Panc1 (cell line): Measurements from ENCODE around the gene EMC8. TPM values are rescaled to one million over a fixed set of nuclear protein-coding genes. Genes with fewer than 3 reads are reported as not detected.
"Not testable (repeated sequence)": the region's sequence is repeated elsewhere in the genome, so short reads cannot be mapped to it uniquely, and the experiment has no call there.

Experiments
- ATAC-seq: fragments of 200-7000 bp; cut with Tn5 transposase; 2 replicates; pipeline ENCODE4 v1.9.1; 2020; ENCODE audit warnings: mild to moderate bottlenecking, moderate library complexity
- BruUV-seq: library from RNA; stranded (reverse); fragments of 400-500 nt; replicated peaks from 2 replicates; lab custom pipeline; 2021; lab: Mats Ljungman, UMichigan
- CTCF ChIA-PET: fragments of 300-600 bp; sonication (Branson Sonifier 250); formaldehyde crosslinking; loops from one replicate; lab custom pipeline; 2022; ENCODE audit warnings: antibody characterized with exemption; lab: Charles Lee
- POLR2A ChIA-PET: fragments of 300-600 bp; sonication (Branson Sonifier 250); formaldehyde crosslinking; loops from one replicate; lab custom pipeline; 2022; ENCODE audit warnings: antibody characterized with exemption; lab: Charles Lee
- DNase-seq: peaks from one replicate; pipeline ENCODE4 v3.0.0-alpha.2; 2010; ENCODE audit warnings: low read depth, low spot score
- H3K27ac ChIP-seq: 2 replicates; pipeline ENCODE4 v1.5.1; 2011; ENCODE audit warnings: mild to moderate bottlenecking, low read length, inconsistent platforms
- H3K27me3 ChIP-seq: fragments of 200-500 bp; sonication (Bioruptor generic); 2 replicates; pipeline ENCODE4 v1.6.0; 2014; ENCODE audit warnings: low read length, inconsistent platforms; ENCODE audit not compliant: control insufficient read depth, insufficient read depth
- H3K36me3 ChIP-seq: fragments of 200-500 bp; sonication (Bioruptor generic); 2 replicates; pipeline ENCODE4 v1.5.1; 2014; ENCODE audit warnings: inconsistent platforms, mild to moderate bottlenecking, low read length, moderate library complexity; ENCODE audit not compliant: control insufficient read depth, insufficient read depth
- H3K4me1 ChIP-seq: 2 replicates; pipeline ENCODE4 v1.5.1; 2011; ENCODE audit warnings: inconsistent platforms, mild to moderate bottlenecking, low read length, moderate library complexity; ENCODE audit not compliant: control insufficient read depth, insufficient read depth
- H3K4me3 ChIP-seq, 2 experiments: 2 replicates each; pipeline ENCODE4 v1.5.1; 2011 to 2012; ENCODE audit warnings: low read depth in 2 of 2, low read length in 2 of 2, mild to moderate bottlenecking in 2 of 2, inconsistent platforms in 1 of 2, moderate library complexity in 1 of 2
- H3K9me3 ChIP-seq: fragments of 200-500 bp; sonication (Bioruptor generic); 2 replicates; pipeline ENCODE4 v1.5.1; 2014; ENCODE audit warnings: low read depth, mild to moderate bottlenecking, inconsistent platforms, low read length, moderate library complexity; ENCODE audit not compliant: control insufficient read depth, insufficient read depth
- POLR2AphosphoS5 ChIP-seq: IDR thresholded peaks from 2 replicates; pipeline ENCODE4 v1.6.1; 2012; ENCODE audit warnings: mild to moderate bottlenecking, low read depth, low read length, moderate library complexity
- SIN3A ChIP-seq: IDR thresholded peaks from 2 replicates; pipeline ENCODE4 v1.6.1; 2012; ENCODE audit warnings: low read depth, mild to moderate bottlenecking, low read length, moderate library complexity, borderline replicate concordance; ENCODE audit not compliant: insufficient read depth
- TCF7L2 ChIP-seq: IDR thresholded peaks from 2 replicates; pipeline ENCODE4 v1.6.1; 2011; ENCODE audit warnings: mild to moderate bottlenecking, low read depth, low read length, inconsistent platforms
- in situ Hi-C: cut with HindIII; loops from 2 replicates; pipeline ENCODE4 v1.10.0; 2016; ENCODE audit warnings: low sequenced_read_pairs, low pct_unique_long_range_greater_than_20kb
- intact Hi-C: fragments of 100-400 bp; cut with micrococcal nuclease; formaldehyde crosslinking; loops from one replicate; pipeline ENCODE4 v1.10.0; 2022; ENCODE audit not compliant: unreplicated experiment
- total RNA-seq: library from RNA; stranded (reverse); gene quantifications from one replicate; pipeline ENCODE4 v1.2.1, GENCODE V29; 2021; ENCODE audit not compliant: unreplicated experiment
- TF ChIP-seq, protein P1 (sequence below), 2 experiments: IDR thresholded peaks; 2 replicates each; pipeline ENCODE4 v1.6.1; 2011 to 2012; ENCODE audit warnings: low read depth in 2 of 2, control low read depth in 1 of 2, low read length in 1 of 2, mild to moderate bottlenecking in 1 of 2, moderate library complexity in 1 of 2; ENCODE audit not compliant: insufficient read depth in 1 of 2
- TF ChIP-seq, protein P2 (sequence below): fragments of 450-650 bp; IDR thresholded peaks from 2 replicates; pipeline ENCODE4 v1.5.1; 2017; ENCODE audit warnings: mild to moderate bottlenecking

The EMC8 gene
- total RNA-seq, 1 experiment from 2014 or later = 39.1 TPM

DNA sequence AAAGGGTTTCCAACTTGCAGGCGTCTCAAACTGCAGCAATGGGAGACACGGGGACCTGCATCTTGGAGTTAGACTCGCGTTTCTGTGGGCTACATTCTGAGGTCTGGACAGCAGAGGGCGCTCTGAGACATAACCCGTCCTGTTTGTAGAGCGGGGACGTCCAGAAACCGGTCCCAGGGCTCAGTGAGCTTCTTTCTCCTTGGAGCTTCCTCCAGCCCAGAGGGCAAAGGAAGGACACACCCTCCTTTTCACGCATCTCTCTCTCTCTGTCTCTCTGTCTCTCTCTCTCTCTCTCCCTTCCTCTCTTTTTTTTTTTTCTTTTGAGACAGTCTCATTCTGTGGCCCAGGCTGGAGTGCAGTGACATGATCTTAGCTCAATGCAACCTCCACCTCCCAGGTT is 19.9 kb upstream of the EMC8 start:
- no peak overlapping the region for H3K27ac ChIP-seq
- BruUV-seq = no TSS peak
- in situ Hi-C loops (no loop called here), intact Hi-C loops (no loop called here)
- DNase-seq = peak; percentile 46
- no peaks in the 10 kb centered on the region for H3K36me3 ChIP-seq
- ChIA-PET POLR2A (interaction anchor here (0.6 to 0.7 kb wide), 3 partner anchors 37 to 203 kb away, joined by 5 to 6 read pairs (median 5); no protein-coding TSS in a partner anchor), CTCF (interaction anchor here (0.6 to 1.5 kb wide), 8 partner anchors 9 to 663 kb away, joined by 3 to 8 read pairs (median 4); no protein-coding TSS in a partner anchor)
- TF ChIP-seq, protein P1, sequence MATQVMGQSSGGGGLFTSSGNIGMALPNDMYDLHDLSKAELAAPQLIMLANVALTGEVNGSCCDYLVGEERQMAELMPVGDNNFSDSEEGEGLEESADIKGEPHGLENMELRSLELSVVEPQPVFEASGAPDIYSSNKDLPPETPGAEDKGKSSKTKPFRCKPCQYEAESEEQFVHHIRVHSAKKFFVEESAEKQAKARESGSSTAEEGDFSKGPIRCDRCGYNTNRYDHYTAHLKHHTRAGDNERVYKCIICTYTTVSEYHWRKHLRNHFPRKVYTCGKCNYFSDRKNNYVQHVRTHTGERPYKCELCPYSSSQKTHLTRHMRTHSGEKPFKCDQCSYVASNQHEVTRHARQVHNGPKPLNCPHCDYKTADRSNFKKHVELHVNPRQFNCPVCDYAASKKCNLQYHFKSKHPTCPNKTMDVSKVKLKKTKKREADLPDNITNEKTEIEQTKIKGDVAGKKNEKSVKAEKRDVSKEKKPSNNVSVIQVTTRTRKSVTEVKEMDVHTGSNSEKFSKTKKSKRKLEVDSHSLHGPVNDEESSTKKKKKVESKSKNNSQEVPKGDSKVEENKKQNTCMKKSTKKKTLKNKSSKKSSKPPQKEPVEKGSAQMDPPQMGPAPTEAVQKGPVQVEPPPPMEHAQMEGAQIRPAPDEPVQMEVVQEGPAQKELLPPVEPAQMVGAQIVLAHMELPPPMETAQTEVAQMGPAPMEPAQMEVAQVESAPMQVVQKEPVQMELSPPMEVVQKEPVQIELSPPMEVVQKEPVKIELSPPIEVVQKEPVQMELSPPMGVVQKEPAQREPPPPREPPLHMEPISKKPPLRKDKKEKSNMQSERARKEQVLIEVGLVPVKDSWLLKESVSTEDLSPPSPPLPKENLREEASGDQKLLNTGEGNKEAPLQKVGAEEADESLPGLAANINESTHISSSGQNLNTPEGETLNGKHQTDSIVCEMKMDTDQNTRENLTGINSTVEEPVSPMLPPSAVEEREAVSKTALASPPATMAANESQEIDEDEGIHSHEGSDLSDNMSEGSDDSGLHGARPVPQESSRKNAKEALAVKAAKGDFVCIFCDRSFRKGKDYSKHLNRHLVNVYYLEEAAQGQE (IDR thresholded peaks at IDR 0.05; ENCODE audit: insufficient read depth in 1 of 2, low read depth in 2 of 2, low read length in 1 of 2) = no peak
- TF ChIP-seq TCF7L2 = no peak
- no peak for TF ChIP-seq SIN3A
- TF ChIP-seq POLR2AphosphoS5 = no peak
- TF ChIP-seq, protein P2, sequence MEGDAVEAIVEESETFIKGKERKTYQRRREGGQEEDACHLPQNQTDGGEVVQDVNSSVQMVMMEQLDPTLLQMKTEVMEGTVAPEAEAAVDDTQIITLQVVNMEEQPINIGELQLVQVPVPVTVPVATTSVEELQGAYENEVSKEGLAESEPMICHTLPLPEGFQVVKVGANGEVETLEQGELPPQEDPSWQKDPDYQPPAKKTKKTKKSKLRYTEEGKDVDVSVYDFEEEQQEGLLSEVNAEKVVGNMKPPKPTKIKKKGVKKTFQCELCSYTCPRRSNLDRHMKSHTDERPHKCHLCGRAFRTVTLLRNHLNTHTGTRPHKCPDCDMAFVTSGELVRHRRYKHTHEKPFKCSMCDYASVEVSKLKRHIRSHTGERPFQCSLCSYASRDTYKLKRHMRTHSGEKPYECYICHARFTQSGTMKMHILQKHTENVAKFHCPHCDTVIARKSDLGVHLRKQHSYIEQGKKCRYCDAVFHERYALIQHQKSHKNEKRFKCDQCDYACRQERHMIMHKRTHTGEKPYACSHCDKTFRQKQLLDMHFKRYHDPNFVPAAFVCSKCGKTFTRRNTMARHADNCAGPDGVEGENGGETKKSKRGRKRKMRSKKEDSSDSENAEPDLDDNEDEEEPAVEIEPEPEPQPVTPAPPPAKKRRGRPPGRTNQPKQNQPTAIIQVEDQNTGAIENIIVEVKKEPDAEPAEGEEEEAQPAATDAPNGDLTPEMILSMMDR = peak; percentile 85
- H3K27me3 ChIP-seq = no peaks in the 10 kb centered on the region; the same call in 1 of the 2 replicates
- peak; percentile 84 for ATAC-seq
- H3K9me3 ChIP-seq = no peaks in the 10 kb centered on the region
- H3K4me1 ChIP-seq = no peaks in the 10 kb centered on the region
- no peak overlapping the region for H3K4me3 ChIP-seq

DNA sequence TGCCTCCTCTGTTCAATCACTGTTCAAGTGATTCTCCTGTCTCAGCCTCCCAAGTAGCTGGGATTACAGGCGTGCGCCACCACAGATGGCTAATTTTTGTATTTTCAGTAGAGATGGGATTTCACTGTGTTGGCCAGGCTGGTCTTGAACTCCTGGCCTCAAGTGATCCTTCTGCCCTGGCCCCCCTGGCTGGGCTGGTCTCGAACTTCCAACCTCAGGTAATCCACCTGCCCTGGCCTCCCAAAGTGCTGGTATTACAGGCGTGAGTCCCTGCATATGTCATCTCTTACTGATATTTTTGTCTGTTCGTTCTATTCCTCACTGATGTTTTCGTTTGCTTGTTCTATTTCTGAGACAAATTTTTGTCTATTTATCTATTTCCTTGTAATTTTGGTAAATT is 17.9 kb upstream of the EMC8 start:
- in situ Hi-C loops, POLR2A ChIA-PET, ATAC-seq, H3K4me1 ChIP-seq, CTCF ChIA-PET, BruUV-seq, H3K27me3 ChIP-seq, intact Hi-C loops, H3K36me3 ChIP-seq, H3K27ac ChIP-seq, H3K4me3 ChIP-seq, H3K9me3 ChIP-seq, DNase-seq: not testable (repeated sequence)

DNA sequence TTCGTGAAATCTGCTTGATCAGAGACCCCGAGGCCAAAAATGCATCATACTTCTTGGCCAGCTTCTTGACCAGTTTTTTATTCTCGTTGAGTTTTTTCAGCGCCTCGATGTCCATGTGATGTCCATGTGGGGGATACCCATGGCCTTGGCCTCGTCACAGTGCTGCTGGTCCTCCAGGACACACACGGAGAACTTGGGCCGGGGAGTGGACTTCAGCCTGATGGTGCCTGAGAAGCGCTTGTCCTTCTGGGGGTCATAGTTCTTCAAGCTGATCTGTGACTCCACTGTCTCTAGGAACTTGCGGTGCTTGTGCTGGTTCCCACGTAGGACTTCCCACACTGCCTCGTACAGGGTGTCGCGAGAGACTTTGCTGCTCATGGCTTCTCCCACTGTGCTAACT is 16.8 kb upstream of the EMC8 start:
- Histone ChIP-seq H3K4me1 (no peaks in the 10 kb centered on the region), H3K36me3 (no peaks in the 10 kb centered on the region), H3K9me3 (no peaks in the 10 kb centered on the region), H3K4me3 (no peak overlapping the region), H3K27me3 (no peaks in the 10 kb centered on the region; the same call in 1 of the 2 replicates), H3K27ac (no peak overlapping the region)
- DNase-seq (no peak), ATAC-seq (no peak)
- BruUV-seq = no TSS peak
- intact Hi-C loops (no loop called here), in situ Hi-C loops (no loop called here)
- ChIA-PET POLR2A (no interaction called here), CTCF (no interaction called here)
- TF ChIP-seq SIN3A = no peak
- TF ChIP-seq, protein P1 (IDR thresholded peaks at IDR 0.05; ENCODE audit: insufficient read depth in 1 of 2, low read depth in 2 of 2, low read length in 1 of 2) = no peak
- no peak for TF ChIP-seq POLR2AphosphoS5
- no peak for TF ChIP-seq TCF7L2
- TF ChIP-seq, protein P2 = no peak
